22Rv1 (cell line): Measurements from ENCODE around the gene IGSF8.

Source experiments
- CTCF ChIP-seq: fragments of 450-650 bp; IDR thresholded peaks from 2 replicates; pipeline ENCODE4 v1.5.1; 2017; ENCODE audit warnings: mild to moderate bottlenecking
- ZFX ChIP-seq: fragments of 450-650 bp; IDR thresholded peaks from 2 replicates; pipeline ENCODE4 v1.6.1; 2017; ENCODE audit warnings: antibody characterized with exemption, borderline replicate concordance

- no peak for TF ChIP-seq CTCF
- TF ChIP-seq ZFX: no peak
These were observed 33.7 kb downstream of the IGSF8 start for GRCh38 chr1:160064746-160065145.
